Measurements from ENCODE around the gene KRTAP10-4.
A peak's percentile ranks its signal among the peaks of the same experiment; 100 is the strongest.
"Not testable (repeated sequence)": the region's sequence is repeated elsewhere in the genome, so short reads cannot be mapped to it uniquely, and the experiment has no call there.

Gene KRTAP10-4

GRCh38 chr21:44580231-44580821 lies 6.8 kb downstream of the KRTAP10-4 start, which contains the start of gene KRTAP10-5:
TSS of gene KRTAP10-5 (minus strand) at chr21:44580604. CDS start at chr21:44580578, 26 bp downstream.
- not testable (repeated sequence) for DNase-seq

- no peak for DNase-seq
Observed at GRCh38 chr21:44581158-44581557, 7.6 kb downstream of the KRTAP10-4 start.

GRCh38 chr21:44582055-44582454 lies 8.5 kb downstream of the KRTAP10-4 start:
- no peak for DNase-seq

GRCh38 chr21:44583089-44583799 lies 9.7 kb downstream of the KRTAP10-4 start:
- no peak for DNase-seq

- DNase-seq = no peak
Observed at GRCh38 chr21:44583800-44584147, 10.2 kb downstream of the KRTAP10-4 start.

- DNase-seq = no peak
Observed at GRCh38 chr21:44585892-44586291, 12.4 kb downstream of the KRTAP10-4 start.

- no peak for DNase-seq
Observed at GRCh38 chr21:44589094-44589493, 15.6 kb downstream of the KRTAP10-4 start.

- no peak for DNase-seq
Observed at GRCh38 chr21:44589586-44590305, 16.2 kb downstream of the KRTAP10-4 start.

- DNase-seq = no peak
Observed at GRCh38 chr21:44590311-44590721, 16.8 kb downstream of the KRTAP10-4 start.

GRCh38 chr21:44590897-44591800 lies 17.6 kb downstream of the KRTAP10-4 start:
- DNase-seq = not testable (repeated sequence)

GRCh38 chr21:44591801-44592130 lies 18.2 kb downstream of the KRTAP10-4 start:
- not testable (repeated sequence) for DNase-seq

GRCh38 chr21:44592446-44593311 lies 19.1 kb downstream of the KRTAP10-4 start, which contains the start of gene KRTAP10-6:
TSS of gene KRTAP10-6 (minus strand) at chr21:44592505. CDS start at chr21:44592484, 21 bp downstream.
- DNase-seq = no peak

- peak; percentile 38 for DNase-seq
Observed at GRCh38 chr21:44593598-44594405, 20.3 kb downstream of the KRTAP10-4 start.

- no peak for DNase-seq
Observed at GRCh38 chr21:44594406-44594916, 20.9 kb downstream of the KRTAP10-4 start.

GRCh38 chr21:44595524-44595923 lies 22.0 kb downstream of the KRTAP10-4 start:
- DNase-seq = no peak

- DNase-seq = no peak
Observed at GRCh38 chr21:44596068-44596725, 22.7 kb downstream of the KRTAP10-4 start.

GRCh38 chr21:44598061-44598460 lies 24.5 kb downstream of the KRTAP10-4 start:
- DNase-seq = no peak

GRCh38 chr21:44599264-44600029 lies 25.9 kb downstream of the KRTAP10-4 start:
- no peak for DNase-seq
